Measurements from ENCODE around the gene FAM171A1. TPM values are rescaled to one million over a fixed set of nuclear protein-coding genes. Genes with fewer than 3 reads are reported as not detected.

The FAM171A1 gene
- total and polyA plus RNA-seq, 2 of the 13 experiments (the other 11 are each of a cell fraction or from before 2014, with no cell fraction given) = 21.5 to 34.7 TPM

GRCh38 chr10:15364001-15364400 is 7.1 kb downstream of the FAM171A1 start (continued):
- TF ChIP-seq ZHX2 (IDR thresholded peaks at IDR 0.05; ENCODE audit: low read depth) (no peak), ZHX2 (CRISPR knock-in tag; IDR thresholded peaks at IDR 0.05; ENCODE audit: borderline replicate concordance) (no peak), ZSCAN5A (CRISPR knock-in tag; IDR thresholded peaks at IDR 0.05; ENCODE audit: borderline replicate concordance) (no peak), ZNF44 (CRISPR knock-in tag; IDR thresholded peaks at IDR 0.05) (no peak), IKZF4 (CRISPR knock-in tag; IDR thresholded peaks at IDR 0.05; ENCODE audit: borderline replicate concordance, low read depth, not compliant biosample characterization) (no peak), ZGPAT (CRISPR knock-in tag; IDR thresholded peaks at IDR 0.05) (no peak), ZNF512B (CRISPR knock-in tag; IDR thresholded peaks at IDR 0.05; ENCODE audit: borderline replicate concordance) (no peak), GPBP1L1 (CRISPR knock-in tag; IDR thresholded peaks at IDR 0.05) (no peak)
